ENCODE measurements around the gene ATP2B1. TPM values are rescaled to one million over a fixed set of nuclear protein-coding genes. Genes with fewer than 3 reads are reported as not detected.

ATP2B1 gene
- total and polyA plus RNA-seq, 12 donors = 6.3 to 37.3 (median 17.4) TPM

- Histone ChIP-seq H3K4me1 (replicated peaks in 1 of 2) (peaks cover 0 to 13% of the 10 kb centered on the region in 2 donors), H3K9me3 (replicated peaks in 1 of 3) (no peaks in the 10 kb centered on the region), H3K36me3 (replicated peaks in 1 of 2) (no peaks in the 10 kb centered on the region), H3K27me3 (no peaks in the 10 kb centered on the region), H3K27ac (no peak overlapping the region), H3K4me3 (no peak overlapping the region)
- intact Hi-C loops (cut with DNase I) = no loop called here
- TF ChIP-seq CTCF (IDR thresholded peaks at IDR 0.05) = no peak
- no peak for TF ChIP-seq POLR2A (IDR thresholded peaks at IDR 0.05)
- DNase-seq = no peak
- WGBS, 4 donors = 90 to 94% (median 91%) methylated on average over 6 of the region's 6 CpGs
Measured at GRCh38 chr12:89669197-89669596, 39.4 kb downstream of the ATP2B1 start.

- intact Hi-C loops (cut with DNase I) = no loop called here
- no peaks in the 10 kb centered on the region for H3K36me3 ChIP-seq (replicated peaks in 1 of 2)
- no peak for TF ChIP-seq POLR2A (IDR thresholded peaks at IDR 0.05)
- TF ChIP-seq CTCF (IDR thresholded peaks at IDR 0.05) = no peak
- peaks cover 0 to 38% of the 10 kb centered on the region in 2 donors for H3K4me1 ChIP-seq (replicated peaks in 1 of 2)
- H3K27ac ChIP-seq = no peak overlapping the region
- DNase-seq = no peak
- 56 to 67% (median 58%) methylated on average over 1 of the region's 1 CpG for WGBS, 4 donors
- H3K27me3 ChIP-seq = no peaks in the 10 kb centered on the region
- H3K9me3 ChIP-seq (replicated peaks in 1 of 3) = no peaks in the 10 kb centered on the region
- no peak overlapping the region for H3K4me3 ChIP-seq
Measured at GRCh38 chr12:89665556-89665955, 43.1 kb downstream of the ATP2B1 start.

GRCh38 chr12:89664441-89664840 lies 44.2 kb downstream of the ATP2B1 start:
- intact Hi-C loops (cut with DNase I) = no loop called here
- Histone ChIP-seq H3K27ac (no peak overlapping the region), H3K9me3 (replicated peaks in 1 of 3) (no peaks in the 10 kb centered on the region), H3K27me3 (no peaks in the 10 kb centered on the region), H3K36me3 (replicated peaks in 1 of 2) (no peaks in the 10 kb centered on the region), H3K4me3 (no peak overlapping the region), H3K4me1 (replicated peaks in 1 of 2) (peaks cover 0 to 38% of the 10 kb centered on the region in 2 donors)
- no peak for DNase-seq
- TF ChIP-seq POLR2A (IDR thresholded peaks at IDR 0.05) (no peak), CTCF (IDR thresholded peaks at IDR 0.05) (no peak)
- WGBS, 4 donors = 83 to 100% (median 100%) methylated on average over 1 of the region's 1 CpG

GRCh38 chr12:89663577-89664357 lies 44.9 kb downstream of the ATP2B1 start:
- TF ChIP-seq POLR2A (IDR thresholded peaks at IDR 0.05) = no peak
- TF ChIP-seq CTCF (IDR thresholded peaks at IDR 0.05) = no peak
- Histone ChIP-seq H3K4me1 (replicated peaks in 1 of 2) (peaks cover 0 to 38% of the 10 kb centered on the region in 2 donors), H3K27me3 (no peaks in the 10 kb centered on the region), H3K27ac (no peak overlapping the region), H3K4me3 (no peak overlapping the region), H3K36me3 (replicated peaks in 1 of 2) (no peaks in the 10 kb centered on the region), H3K9me3 (replicated peaks in 1 of 3) (no peaks in the 10 kb centered on the region)
- no peak for DNase-seq
- intact Hi-C loops (cut with DNase I) = no loop called here
- 44 to 46% (median 46%) methylated on average over 4 of the region's 4 CpGs for WGBS, 4 donors
